HUES64 (cell line): ENCODE measurements around the gene PLB1.
"Not testable (repeated sequence)": the region's sequence is repeated elsewhere in the genome, so short reads cannot be mapped to it uniquely, and the experiment has no call there.

Experiments
- H3K27ac ChIP-seq: 2 replicates; pipeline ENCODE4 v1.7.0; 2013; ENCODE audit warnings: low read depth, low read length, inconsistent platforms
- H3K27me3 ChIP-seq: 2 replicates; pipeline ENCODE4 v1.6.1; 2013; ENCODE audit warnings: mild to moderate bottlenecking, low read length; ENCODE audit not compliant: insufficient read depth
- H3K36me3 ChIP-seq: 2 replicates; pipeline ENCODE4 v1.6.1; 2013; ENCODE audit warnings: mild to moderate bottlenecking, low read length; ENCODE audit not compliant: insufficient read depth
- H3K4me1 ChIP-seq: 2 replicates; pipeline ENCODE4 v1.6.1; 2013; ENCODE audit warnings: mild to moderate bottlenecking, low read length, moderate library complexity; ENCODE audit not compliant: insufficient read depth
- H3K4me3 ChIP-seq: 2 replicates; pipeline ENCODE4 v1.5.1; 2013; ENCODE audit warnings: mild to moderate bottlenecking, low read length, moderate library complexity
- H3K9ac ChIP-seq: 2 replicates; pipeline ENCODE4 v1.6.1; 2013; ENCODE audit warnings: mild to moderate bottlenecking, low read depth, low read length
- H3K9me3 ChIP-seq: 2 replicates; pipeline ENCODE4 v1.6.1; 2013; ENCODE audit warnings: low read depth, low read length; ENCODE audit not compliant: insufficient read depth
- WGBS: fragments of 150-250, 120-280 bp; methylation state at CpG from one replicate; pipeline ENCODE4 v1.1.7; 2013; ENCODE audit warnings: missing lambda C conversion rate; 5-methylcytosine and 5-hydroxymethylcytosine counted together

The PLB1 gene

DNA sequence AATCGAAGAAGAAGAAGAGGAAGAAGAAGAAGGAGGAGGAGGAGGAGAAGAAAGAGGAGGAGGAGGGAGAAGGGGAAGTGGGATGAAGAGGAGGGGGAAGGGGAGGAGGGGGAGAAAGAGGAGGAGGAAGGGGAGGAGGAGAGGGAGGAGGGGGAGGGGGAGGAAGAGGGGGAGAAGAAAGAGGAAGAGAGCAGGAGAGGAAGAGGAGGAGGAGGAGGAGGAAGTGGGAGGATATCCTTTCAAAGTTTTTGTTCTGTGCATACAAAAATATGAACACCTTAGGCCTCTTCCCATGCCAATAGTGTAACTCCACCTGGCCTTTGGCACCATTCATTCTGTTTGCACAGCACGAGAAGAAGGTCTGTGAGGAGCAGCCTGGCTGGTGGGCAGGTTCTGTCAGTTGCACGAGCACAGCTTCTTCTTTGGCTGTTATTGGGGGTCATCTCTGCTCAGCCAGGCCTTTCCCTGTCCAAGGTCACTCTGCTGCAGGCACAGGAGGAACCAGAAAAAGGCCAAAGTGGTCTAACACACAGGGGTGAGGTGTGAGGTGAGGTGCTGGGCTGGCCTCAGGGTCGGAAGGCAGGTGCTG is 25.8 kb upstream of the PLB1 start:
- Histone ChIP-seq H3K36me3 (no peaks in the 10 kb centered on the region), H3K9ac (no peak overlapping the region), H3K9me3 (no peaks in the 10 kb centered on the region), H3K27me3 (no peaks in the 10 kb centered on the region; the same call in 1 of the 2 replicates), H3K27ac (no peak overlapping the region), H3K4me3 (no peak overlapping the region), H3K4me1 (no peaks in the 10 kb centered on the region)
- WGBS: 91% methylated on average over 4 of the region's 4 CpGs

DNA sequence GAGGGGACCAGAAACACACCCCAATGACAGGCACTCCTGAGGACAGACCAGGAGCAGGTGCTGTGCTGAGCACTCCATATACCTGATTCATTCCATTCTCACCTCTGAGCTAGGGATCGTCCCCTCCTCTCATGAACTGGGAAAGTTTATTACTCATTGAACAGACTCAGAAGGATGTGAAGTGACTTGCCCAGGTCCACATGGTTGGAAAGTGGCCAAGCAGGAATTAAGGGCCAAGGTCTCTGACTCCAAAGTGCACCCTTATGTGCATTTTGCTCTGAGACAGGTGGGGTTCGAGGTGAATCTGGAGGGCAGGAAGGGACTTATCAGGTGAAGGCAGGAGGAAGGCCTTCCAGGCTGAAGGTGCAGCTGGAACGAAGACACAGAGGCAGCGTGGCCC is 25.1 kb upstream of the PLB1 start:
- Histone ChIP-seq H3K9ac (no peak overlapping the region), H3K27ac (no peak overlapping the region), H3K4me1 (no peaks in the 10 kb centered on the region), H3K27me3 (no peaks in the 10 kb centered on the region), H3K36me3 (no peaks in the 10 kb centered on the region), H3K4me3 (no peak overlapping the region), H3K9me3 (no peaks in the 10 kb centered on the region)
- WGBS: 93% methylated on average over 4 of the region's 4 CpGs

DNA sequence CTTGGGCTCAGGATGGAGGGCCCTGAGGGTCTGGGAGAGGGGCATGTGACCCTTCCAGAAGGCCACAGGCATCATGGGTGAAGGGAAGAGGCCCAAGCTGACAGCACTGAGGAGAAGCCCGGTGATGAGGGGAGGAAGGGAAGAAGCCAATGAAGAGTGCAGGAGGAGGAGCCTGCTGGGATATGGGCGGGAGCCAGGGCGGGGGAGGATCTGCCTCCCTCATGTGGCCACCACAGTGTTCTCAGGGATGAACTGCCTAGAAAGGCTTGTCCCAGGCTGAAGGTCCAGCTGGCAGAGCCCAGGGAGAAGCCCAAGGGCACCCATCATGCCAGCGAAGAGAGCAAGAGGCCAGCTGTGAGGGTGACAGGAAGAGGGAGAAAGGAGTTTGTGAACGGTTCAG is 24.6 kb upstream of the PLB1 start:
- Histone ChIP-seq H3K9ac (no peak overlapping the region), H3K27me3 (no peaks in the 10 kb centered on the region), H3K4me3 (no peak overlapping the region), H3K36me3 (no peaks in the 10 kb centered on the region), H3K4me1 (no peaks in the 10 kb centered on the region), H3K9me3 (no peaks in the 10 kb centered on the region), H3K27ac (no peak overlapping the region)
- 87% methylated on average over 5 of the region's 5 CpGs for WGBS

DNA sequence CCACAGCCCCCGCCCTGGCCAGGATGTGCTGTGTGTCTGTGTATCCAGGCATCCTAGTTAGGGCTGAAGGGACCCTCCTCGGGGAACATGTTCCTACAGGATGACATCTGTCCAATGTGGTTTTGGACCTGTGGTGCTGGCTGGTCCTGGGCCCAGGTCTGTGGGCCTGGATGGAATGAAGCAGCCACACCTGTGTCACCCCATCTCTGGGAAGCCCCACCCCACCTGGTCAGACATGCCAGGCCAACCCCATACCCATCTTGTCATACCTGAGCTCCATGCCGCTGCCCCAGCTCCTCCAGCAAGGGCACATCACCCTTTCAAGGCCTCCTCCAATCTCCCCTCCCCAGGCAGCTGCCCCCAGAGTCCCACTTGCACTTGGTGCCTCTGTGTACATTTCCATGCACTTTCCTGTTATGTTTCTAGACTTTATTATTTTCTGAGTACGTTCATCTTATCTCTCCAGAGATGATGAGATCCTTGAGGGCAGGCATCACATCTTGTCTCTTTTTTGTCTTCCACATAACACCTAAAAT is 24.1 kb upstream of the PLB1 start:
- 93% methylated on average over 4 of the region's 4 CpGs for WGBS
- H3K36me3 ChIP-seq: no peaks in the 10 kb centered on the region
- H3K9me3 ChIP-seq: no peaks in the 10 kb centered on the region
- no peak overlapping the region for H3K27ac ChIP-seq
- no peaks in the 10 kb centered on the region for H3K4me1 ChIP-seq
- no peak overlapping the region for H3K9ac ChIP-seq
- H3K27me3 ChIP-seq: no peaks in the 10 kb centered on the region
- H3K4me3 ChIP-seq: no peak overlapping the region

DNA sequence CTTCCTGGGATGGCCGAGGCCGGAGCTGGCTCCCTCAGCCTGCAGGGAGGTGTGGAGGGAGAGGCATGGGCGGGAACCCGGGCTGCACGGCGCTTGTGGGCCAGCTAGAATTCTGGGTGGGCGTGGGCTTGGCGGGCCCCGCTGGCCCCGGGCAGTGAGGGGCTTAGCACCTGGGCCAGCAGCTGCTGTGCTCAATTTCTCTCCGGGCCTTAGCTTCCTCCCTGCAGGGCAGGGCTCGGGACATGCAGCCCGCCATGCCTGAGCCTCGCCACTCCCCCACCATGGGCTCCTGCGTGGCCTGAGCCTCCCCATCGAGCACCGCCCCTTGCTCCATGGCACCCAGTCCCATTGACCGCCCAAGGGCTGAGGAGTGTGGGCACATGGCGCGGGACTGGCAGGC is 23.2 kb upstream of the PLB1 start:
- not testable (repeated sequence) for H3K4me1 ChIP-seq, H3K36me3 ChIP-seq, H3K9me3 ChIP-seq, H3K27ac ChIP-seq, H3K9ac ChIP-seq, H3K27me3 ChIP-seq, H3K4me3 ChIP-seq
- 91% methylated on average over 20 of the region's 20 CpGs for WGBS

DNA sequence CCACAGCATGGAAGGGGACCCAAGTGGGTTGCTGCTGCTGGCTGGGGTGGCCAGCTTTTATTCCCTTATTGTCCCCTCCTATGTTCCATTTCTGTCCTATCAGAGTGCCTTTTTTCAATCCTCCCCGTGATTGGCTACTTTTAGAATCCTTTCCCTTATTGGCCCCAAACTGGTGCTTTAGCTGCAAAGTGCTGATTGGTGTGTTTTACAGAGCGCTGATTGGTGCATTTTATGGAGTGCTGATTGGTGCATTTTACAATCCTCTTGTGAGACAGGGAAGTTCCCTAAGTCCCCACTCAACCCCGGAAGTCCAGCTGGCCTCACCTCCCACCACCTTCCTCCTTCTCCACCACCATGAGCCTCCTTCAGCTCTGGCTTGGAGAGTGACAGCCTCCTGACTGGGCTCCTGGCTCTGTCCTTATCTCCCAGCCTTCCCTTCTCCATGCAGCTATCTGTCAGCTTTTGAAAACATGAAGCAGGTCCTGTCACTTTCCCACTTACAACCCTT is 20.7 kb upstream of the PLB1 start:
- Histone ChIP-seq H3K4me1 (no peaks in the 10 kb centered on the region), H3K27me3 (no peaks in the 10 kb centered on the region; the same call in 1 of the 2 replicates), H3K4me3 (no peak overlapping the region), H3K27ac (no peak overlapping the region), H3K36me3 (no peaks in the 10 kb centered on the region), H3K9me3 (no peaks in the 10 kb centered on the region), H3K9ac (no peak overlapping the region)
- 94% methylated on average over 3 of the region's 3 CpGs for WGBS

DNA sequence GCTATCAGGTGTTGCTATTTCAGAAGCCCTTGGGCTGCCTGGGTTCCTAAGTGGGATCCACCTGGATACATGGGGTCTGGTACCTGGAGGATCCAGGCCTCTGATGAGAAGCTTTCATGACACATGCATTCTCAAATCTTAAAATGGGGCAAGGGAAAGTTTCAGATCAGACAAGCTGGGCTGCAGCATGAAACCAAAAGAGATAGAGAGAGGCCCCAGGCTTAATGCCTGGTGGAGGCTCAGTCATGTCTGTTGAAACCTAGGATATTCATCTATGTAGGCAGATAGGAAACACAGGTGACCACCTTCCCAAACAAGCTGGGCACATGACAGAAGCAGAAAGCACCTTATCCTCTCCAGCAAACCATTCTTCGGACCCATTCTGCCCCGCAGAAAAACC is 18.8 kb upstream of the PLB1 start:
- Histone ChIP-seq H3K27me3 (no peaks in the 10 kb centered on the region; the same call in 1 of the 2 replicates), H3K27ac (no peak overlapping the region), H3K9me3 (no peaks in the 10 kb centered on the region), H3K9ac (no peak overlapping the region), H3K4me1 (no peaks in the 10 kb centered on the region), H3K36me3 (no peaks in the 10 kb centered on the region), H3K4me3 (no peak overlapping the region)
- WGBS: 89% methylated on average over 2 of the region's 2 CpGs

DNA sequence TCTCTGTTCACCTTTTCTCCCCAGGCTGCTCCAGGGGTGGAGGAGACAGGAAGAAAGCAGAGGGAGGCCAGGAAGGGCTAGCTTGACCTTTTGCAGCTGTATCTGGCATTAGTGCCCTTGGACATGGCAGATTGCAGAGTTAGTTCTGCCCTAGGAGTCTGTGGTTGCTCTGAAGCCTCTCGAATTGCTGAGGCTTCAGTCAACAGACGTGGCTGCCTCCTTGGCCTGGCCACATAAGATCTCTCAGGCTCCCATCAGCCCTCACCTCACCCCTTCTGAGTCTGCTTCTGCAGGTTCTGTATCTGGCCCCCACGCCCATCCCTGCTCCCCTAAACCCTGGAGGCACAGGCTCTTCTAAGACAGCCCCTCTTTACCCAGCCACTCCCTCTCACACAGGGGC is 18.2 kb upstream of the PLB1 start:
- Histone ChIP-seq H3K4me3 (no peak overlapping the region), H3K27me3 (no peaks in the 10 kb centered on the region; the same call in 1 of the 2 replicates), H3K4me1 (no peaks in the 10 kb centered on the region), H3K9ac (no peak overlapping the region), H3K36me3 (no peaks in the 10 kb centered on the region), H3K27ac (no peak overlapping the region), H3K9me3 (no peaks in the 10 kb centered on the region)
- 68% methylated on average over 3 of the region's 3 CpGs for WGBS

DNA sequence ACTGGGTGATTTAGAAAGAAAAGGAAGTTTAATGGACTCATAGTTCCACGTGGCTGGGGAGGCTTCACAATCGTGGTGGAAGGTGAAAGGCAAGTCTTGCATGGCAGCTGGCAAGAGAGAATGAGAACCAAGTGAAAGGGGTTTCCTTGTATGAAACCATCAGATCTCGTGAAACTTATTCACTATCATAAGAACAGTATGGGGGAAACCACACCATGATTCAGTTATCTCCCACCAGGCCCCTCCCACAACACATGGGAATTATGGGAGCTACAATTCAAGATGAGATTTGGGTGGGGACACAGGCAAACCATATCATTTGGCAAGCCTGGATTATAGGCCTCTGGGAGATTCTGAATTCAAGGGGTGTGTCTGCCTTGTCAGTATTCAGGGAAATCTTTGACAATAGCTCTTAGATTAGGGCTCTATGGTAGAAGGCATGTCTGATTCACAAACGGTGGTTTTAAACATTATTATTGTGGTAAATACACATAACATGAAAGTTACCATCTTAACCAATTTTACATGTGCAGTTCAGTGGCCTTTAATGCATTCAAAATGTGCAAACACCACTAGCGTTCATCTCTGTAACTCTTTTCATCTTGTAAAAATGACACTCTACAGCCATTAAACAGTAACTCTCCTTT is 15.3 kb upstream of the PLB1 start:
- 89% methylated on average over 4 of the region's 5 CpGs for WGBS
- H3K27me3 ChIP-seq: no peaks in the 10 kb centered on the region; the same call in 1 of the 2 replicates

DNA sequence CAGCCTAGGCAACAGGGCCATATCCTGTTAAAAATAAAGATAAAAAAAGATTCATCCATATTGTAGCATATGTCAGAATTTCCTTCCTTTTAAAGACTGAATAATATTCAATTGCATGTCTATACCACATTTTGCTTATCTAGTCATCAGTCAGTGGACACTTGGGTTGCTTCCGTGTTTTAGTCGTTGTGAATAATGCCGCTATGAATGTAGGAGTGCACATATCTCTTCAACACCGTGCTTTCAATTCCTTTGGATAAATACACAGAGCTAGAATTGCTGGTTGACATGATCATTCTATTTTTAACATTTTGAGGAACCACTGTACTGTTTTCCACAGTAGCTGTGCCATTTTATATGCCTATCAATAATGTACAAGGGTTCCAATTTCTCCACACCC is 14.0 kb upstream of the PLB1 start:
- WGBS: 70% methylated on average over 4 of the region's 4 CpGs
- no peaks in the 10 kb centered on the region for H3K9me3 ChIP-seq
- no peak overlapping the region for H3K27ac ChIP-seq
- no peaks in the 10 kb centered on the region for H3K36me3 ChIP-seq
- no peaks in the 10 kb centered on the region; the same call in 1 of the 2 replicates for H3K27me3 ChIP-seq
- no peak overlapping the region for H3K4me3 ChIP-seq
- H3K9ac ChIP-seq: no peak overlapping the region
- H3K4me1 ChIP-seq: no peaks in the 10 kb centered on the region

More for the DNA sequence above, 15.3 kb upstream of the PLB1 start:
- Histone ChIP-seq H3K27ac (no peak overlapping the region), H3K4me1 (no peaks in the 10 kb centered on the region), H3K36me3 (no peaks in the 10 kb centered on the region), H3K9ac (no peak overlapping the region), H3K4me3 (no peak overlapping the region), H3K9me3 (no peaks in the 10 kb centered on the region)

DNA sequence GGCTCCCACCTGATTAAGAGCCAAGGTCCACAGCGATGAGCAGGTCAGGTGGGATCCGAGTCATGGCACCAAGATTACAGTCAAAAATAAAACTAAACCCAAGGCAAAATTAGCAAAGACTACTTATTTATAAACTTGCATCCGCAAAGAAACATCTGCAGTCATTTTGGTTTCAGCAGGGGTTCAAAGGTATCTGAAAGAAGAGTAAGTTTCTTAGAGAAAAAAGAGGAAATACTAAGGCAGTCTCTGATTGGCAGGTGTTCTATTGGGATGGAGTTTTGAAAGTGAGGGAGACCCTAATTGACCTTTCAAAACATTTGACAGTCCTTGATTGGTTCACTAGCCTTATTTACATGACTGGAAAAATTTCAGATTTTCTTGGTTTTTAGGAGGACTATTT is 11.0 kb upstream of the PLB1 start:
- Histone ChIP-seq H3K4me3 (no peak overlapping the region), H3K27me3 (no peaks in the 10 kb centered on the region), H3K4me1 (no peaks in the 10 kb centered on the region), H3K36me3 (no peaks in the 10 kb centered on the region), H3K27ac (no peak overlapping the region), H3K9me3 (no peaks in the 10 kb centered on the region), H3K9ac (no peak overlapping the region)
- WGBS: 94% methylated on average over 3 of the region's 3 CpGs
